H9 (cell line): ENCODE results near the gene MTA3. TPM values are rescaled to one million over a fixed set of nuclear protein-coding genes. Genes with fewer than 3 reads are reported as not detected.

Source experiments
- DNase-seq: peaks from one replicate; pipeline ENCODE4 v3.0.0-alpha.2; 2017
- H2AFZ ChIP-seq: one replicate; pipeline ENCODE4 v1.6.1; 2013; ENCODE audit warnings: mild to moderate bottlenecking, low read length, control low read depth, moderate library complexity
- H2AK5ac ChIP-seq: 2 replicates; pipeline ENCODE4 v1.6.1; 2013; ENCODE audit warnings: low read length, control low read depth, mixed read lengths; ENCODE audit not compliant: insufficient read length
- H2BK120ac ChIP-seq: one replicate; pipeline ENCODE4 v1.6.1; 2013; ENCODE audit warnings: low read depth, mild to moderate bottlenecking, low read length, control low read depth, inconsistent platforms; ENCODE audit not compliant: poor library complexity, severe bottlenecking
- H2BK12ac ChIP-seq: 2 replicates; pipeline ENCODE4 v1.6.1; 2013; ENCODE audit warnings: low read length, control low read depth, mixed read lengths, low read depth; ENCODE audit not compliant: insufficient read length
- H2BK15ac ChIP-seq: 2 replicates; pipeline ENCODE4 v1.6.1; 2013; ENCODE audit warnings: low read depth, low read length, control low read depth
- H2BK20ac ChIP-seq: one replicate; pipeline ENCODE4 v1.6.1; 2013; ENCODE audit warnings: low read depth, mild to moderate bottlenecking, low read length, control low read depth, inconsistent platforms; ENCODE audit not compliant: poor library complexity, severe bottlenecking
- H2BK5ac ChIP-seq: 2 replicates; pipeline ENCODE4 v1.6.1; 2013; ENCODE audit warnings: low read length, control low read depth, mixed read lengths; ENCODE audit not compliant: insufficient read length
- H3K14ac ChIP-seq: 2 replicates; pipeline ENCODE4 v1.6.1; 2013; ENCODE audit warnings: low read length, control low read depth; ENCODE audit not compliant: insufficient read depth
- H3K18ac ChIP-seq: 2 replicates; pipeline ENCODE4 v1.6.1; 2013; ENCODE audit warnings: low read depth, mild to moderate bottlenecking, mixed read lengths, low read length, control low read depth; ENCODE audit not compliant: insufficient read length
- H3K23ac ChIP-seq: 2 replicates; pipeline ENCODE4 v1.6.1; 2013; ENCODE audit warnings: low read length, control low read depth, mixed read lengths, low read depth; ENCODE audit not compliant: insufficient read length
- H3K23me2 ChIP-seq: 2 replicates; pipeline ENCODE4 v1.6.1; 2013; ENCODE audit warnings: low read depth, mild to moderate bottlenecking, mixed read lengths, low read length, control low read depth; ENCODE audit not compliant: insufficient read length, poor library complexity, severe bottlenecking
- H3K27ac ChIP-seq: 2 replicates; pipeline ENCODE4 v1.5.1; 2013; ENCODE audit warnings: low read length, control low read depth, mixed read lengths, low read depth; ENCODE audit not compliant: insufficient read length
- H3K27me3 ChIP-seq: 2 replicates; pipeline ENCODE4 v1.6.1; 2013; ENCODE audit warnings: low read length, control low read depth, inconsistent platforms; ENCODE audit not compliant: insufficient read depth
- H3K4ac ChIP-seq: 2 replicates; pipeline ENCODE4 v1.6.1; 2013; ENCODE audit warnings: low read depth, mild to moderate bottlenecking, control low read depth, inconsistent platforms, low read length, moderate library complexity
- H3K4me1 ChIP-seq: 2 replicates; pipeline ENCODE4 v1.6.1; 2013; ENCODE audit warnings: low read length, control low read depth, inconsistent platforms; ENCODE audit not compliant: insufficient read depth
- H3K4me2 ChIP-seq: 2 replicates; pipeline ENCODE4 v1.6.1; 2013; ENCODE audit warnings: low read length, control low read depth, mixed read lengths; ENCODE audit not compliant: insufficient read length, insufficient read depth
- H3K56ac ChIP-seq: 2 replicates; pipeline ENCODE4 v1.6.1; 2013; ENCODE audit warnings: low read depth, mild to moderate bottlenecking, mixed read lengths, low read length, control low read depth; ENCODE audit not compliant: insufficient read length
- H3K79me1 ChIP-seq: 2 replicates; pipeline ENCODE4 v1.6.1; 2013; ENCODE audit warnings: low read depth, mild to moderate bottlenecking, moderate library complexity, low read length, control low read depth, inconsistent platforms; ENCODE audit not compliant: insufficient read depth, poor library complexity, severe bottlenecking
- H3K79me2 ChIP-seq: 2 replicates; pipeline ENCODE4 v1.6.1; 2013; ENCODE audit warnings: low read length, control low read depth, inconsistent platforms; ENCODE audit not compliant: insufficient read depth
- H3K9ac ChIP-seq: 2 replicates; pipeline ENCODE4 v1.6.1; 2013; ENCODE audit warnings: low read length, control low read depth, mixed read lengths; ENCODE audit not compliant: insufficient read length; ENCODE audit errors: extremely low read depth
- H3K9me3 ChIP-seq: one replicate; pipeline ENCODE4 v1.6.1; 2013; ENCODE audit warnings: low read depth, low read length, inconsistent platforms; ENCODE audit not compliant: control insufficient read depth
- H3T11ph ChIP-seq: one replicate; pipeline ENCODE4 v1.6.1; 2013; ENCODE audit warnings: mild to moderate bottlenecking, low read length, control low read depth, inconsistent platforms
- H4K20me1 ChIP-seq: one replicate; pipeline ENCODE4 v1.6.1; 2013; ENCODE audit not compliant: control insufficient read depth, insufficient read length, insufficient read depth
- H4K5ac ChIP-seq: 2 replicates; pipeline ENCODE4 v1.6.1; 2013; ENCODE audit warnings: low read depth, mild to moderate bottlenecking, mixed read lengths, low read length, control low read depth; ENCODE audit not compliant: insufficient read length
- H4K8ac ChIP-seq: replicated peaks from 2 replicates; pipeline ENCODE4 v1.6.1; 2013; ENCODE audit warnings: low read length, control low read depth, mixed read lengths, low read depth; ENCODE audit not compliant: insufficient read length
- H4K91ac ChIP-seq: 2 replicates; pipeline ENCODE4 v1.6.1; 2013; ENCODE audit warnings: low read depth, mild to moderate bottlenecking, moderate library complexity, mixed read lengths, low read length, control low read depth; ENCODE audit not compliant: insufficient read length
- H3K27ac Mint-ChIP-seq, 3 experiments: 2 replicates in 2 of 3; 3 replicates in 1 of 3; pipeline ENCODE4 v1.8.0; 2020 to 2021; ENCODE audit warnings: mixed read lengths in 3 of 3, mild to moderate bottlenecking in 1 of 3, moderate library complexity in 1 of 3
- H3K27me3 Mint-ChIP-seq: 2 replicates; pipeline ENCODE4 v1.8.0; 2021; ENCODE audit warnings: low read depth, mild to moderate bottlenecking, moderate library complexity, mixed read lengths
- H3K36me3 Mint-ChIP-seq, 3 experiments: 2 replicates in 2 of 3; 3 replicates in 1 of 3; pipeline ENCODE4 v1.8.0; 2020 to 2021; ENCODE audit warnings: low read depth in 3 of 3, mixed read lengths in 3 of 3; ENCODE audit not compliant: insufficient read depth in 1 of 3
- H3K4me1 Mint-ChIP-seq, 2 experiments: 2 replicates each; pipeline ENCODE4 v1.8.0; 2020; ENCODE audit warnings: mixed read lengths in 2 of 2
- H3K4me3 Mint-ChIP-seq, 2 experiments: 2 replicates in 1 of 2; 3 replicates in 1 of 2; pipeline ENCODE4 v1.8.0; 2020 to 2021; ENCODE audit warnings: mild to moderate bottlenecking in 2 of 2, mixed read lengths in 2 of 2, moderate library complexity in 1 of 2
- H3K9me3 Mint-ChIP-seq, 2 experiments: 2 replicates in 1 of 2; 3 replicates in 1 of 2; pipeline ENCODE4 v1.8.0; 2020; ENCODE audit warnings: mild to moderate bottlenecking in 2 of 2, mixed read lengths in 2 of 2, moderate library complexity in 1 of 2
- CTCF ChIP-seq: fragments of 200-600 bp; sonication (generic); conservative IDR thresholded peaks from 3 replicates; pipeline ENCODE4 v1.8.0; 2021; ENCODE audit warnings: antibody characterized with exemption, mild to moderate bottlenecking
- WGBS: extraction: QIAGEN DNeasy Blood & Tissue Kit; methylation state at CpG from one replicate; pipeline ENCODE4 v1.1.7; 2013; ENCODE audit warnings: missing lambda C conversion rate, low lambda C conversion rate, mixed read lengths; ENCODE audit not compliant: insufficient read length; ENCODE audit errors: extremely low coverage; 5-methylcytosine and 5-hydroxymethylcytosine counted together
- total RNA-seq: library from RNA; stranded (reverse); gene quantifications from 2 replicates; pipeline ENCODE4 v1.2.1, GENCODE V29; 2021

MTA3 gene
- total RNA-seq, 1 experiment from 2014 or later, result 253 TPM

- Histone ChIP-seq H2AFZ (no peak overlapping the region), H2AK5ac (no peak overlapping the region), H3K56ac (no peak overlapping the region), H3K79me2 (peaks cover 23% of the 10 kb centered on the region; the same call in 1 of the 2 replicates), H3T11ph (no peak overlapping the region), H3K4me2 (no peak overlapping the region), H2BK15ac (no peak overlapping the region), H3K18ac (no peak overlapping the region), H3K9me3 (no peaks in the 10 kb centered on the region), H3K4ac (no peak overlapping the region), H3K23ac (no peak overlapping the region), H2BK120ac (no peak overlapping the region), H2BK20ac (no peak overlapping the region), H4K91ac (no peak overlapping the region), H4K8ac (no peak overlapping the region), H2BK12ac (no peak overlapping the region), H3K79me1 (peaks cover 8% of the 10 kb centered on the region), H4K5ac (no peak overlapping the region), H2BK5ac (no peak overlapping the region), H3K4me1 (no peaks in the 10 kb centered on the region), H3K23me2 (no peaks in the 10 kb centered on the region), H3K14ac (no peak overlapping the region), H3K27ac (no peak overlapping the region), H4K20me1 (no peaks in the 10 kb centered on the region), H3K9ac (no peak overlapping the region), H3K27me3 (no peaks in the 10 kb centered on the region)
- H3K9me3 Mint-ChIP-seq, result no peaks in the 10 kb centered on the region
- H3K4me1 Mint-ChIP-seq, result peaks cover 14 to 35% of the 10 kb centered on the region in 2 experiments
- no peak overlapping the region for H3K4me3 Mint-ChIP-seq
- no CpG with 5 or more reads among the region's 2 CpGs for WGBS
- H3K27me3 Mint-ChIP-seq, result no peaks in the 10 kb centered on the region
- H3K36me3 Mint-ChIP-seq, result peaks cover 61 to 94% (median 92%) of the 10 kb centered on the region in 3 experiments
- no peak for DNase-seq
- H3K27ac Mint-ChIP-seq, result peak overlapping the region in 1 of 3 experiments; percentile 89; a peak in 4 of 7 replicates
- TF ChIP-seq CTCF, result no peak
Observed at GRCh38 chr2:42578621-42579020, 10.2 kb downstream of the MTA3 start.
